ENCODE results near the gene TMEM208. TPM values are rescaled to one million over a fixed set of nuclear protein-coding genes. Genes with fewer than 3 reads are reported as not detected.

Gene TMEM208
- total and polyA plus RNA-seq, 2 experiments from 2014 or later, result 53.8 to 97.0 TPM

- no peak overlapping the region for H2AFZ ChIP-seq
- no peak for DNase-seq
- no peaks in the 10 kb centered on the region for H3K36me3 ChIP-seq (ENCODE audit: low read depth)
- H3K27me3 ChIP-seq (replicated peaks; ENCODE audit: insufficient read depth), result no peaks in the 10 kb centered on the region
- H3K9ac ChIP-seq, result no peak overlapping the region
- H3K9me2 ChIP-seq (ENCODE audit: insufficient read depth), result no peaks in the 10 kb centered on the region
- peaks cover 10% of the 10 kb centered on the region; the same call in 1 of the 2 replicates for H3F3A ChIP-seq (ENCODE audit: insufficient read depth)
- TF ChIP-seq EZH2phosphoT487 (IDR thresholded peaks at IDR 0.05; ENCODE audit: insufficient read depth, low read depth), result no peak
- TF ChIP-seq EZH2 (IDR thresholded peaks at IDR 0.05; ENCODE audit: insufficient read depth, poor library complexity, severe bottlenecking), result no peak
- H3K4me2 ChIP-seq (ENCODE audit: unreplicated experiment), result no peak overlapping the region
- no peaks in the 10 kb centered on the region for H3K9me3 ChIP-seq (ENCODE audit: low read depth)
- no peak overlapping the region for H3K4me3 ChIP-seq
- no peak overlapping the region for H3K27ac ChIP-seq
- WGBS, 2 experiments (ENCODE audit: low coverage in 1 of 2, low lambda C conversion rate in 2 of 2, missing lambda C conversion rate in 2 of 2), result 81 to 84% methylated on average over 26 of the region's 26 CpGs
- no peaks in the 10 kb centered on the region for H4K20me1 ChIP-seq (ENCODE audit: insufficient read depth)
- in situ Hi-C loops (cut with MboI), result no loop called here
- peaks cover 14% of the 10 kb centered on the region for H3K79me2 ChIP-seq (ENCODE audit: insufficient read depth)
- H3K4me1 ChIP-seq (ENCODE audit: insufficient read depth), result peaks cover 10% of the 10 kb centered on the region
These were observed 39.6 kb upstream of the TMEM208 start for GRCh38 chr16:67187175-67187890.

GRCh38 chr16:67188323-67188722 lies 38.6 kb upstream of the TMEM208 start:
- H3K4me3 ChIP-seq, result no peak overlapping the region
- H2AFZ ChIP-seq, result no peak overlapping the region
- no peak overlapping the region for H3K27ac ChIP-seq
- WGBS, 2 experiments (ENCODE audit: low coverage in 1 of 2, low lambda C conversion rate in 2 of 2, missing lambda C conversion rate in 2 of 2), result 54 to 60% methylated on average over 4 of the region's 4 CpGs
- peaks cover 14% of the 10 kb centered on the region for H3K79me2 ChIP-seq (ENCODE audit: insufficient read depth)
- H3F3A ChIP-seq (ENCODE audit: insufficient read depth), result no peaks in the 10 kb centered on the region
- peaks cover 3% of the 10 kb centered on the region for H3K4me1 ChIP-seq (ENCODE audit: insufficient read depth)
- no peak overlapping the region for H3K4me2 ChIP-seq (ENCODE audit: unreplicated experiment)
- H4K20me1 ChIP-seq (ENCODE audit: insufficient read depth), result no peaks in the 10 kb centered on the region
- H3K27me3 ChIP-seq (replicated peaks; ENCODE audit: insufficient read depth), result no peaks in the 10 kb centered on the region
- no peak overlapping the region for H3K9ac ChIP-seq
- no peaks in the 10 kb centered on the region; the same call in 1 of the 2 replicates for H3K36me3 ChIP-seq (ENCODE audit: low read depth)
- H3K9me2 ChIP-seq (ENCODE audit: insufficient read depth), result no peaks in the 10 kb centered on the region
- in situ Hi-C loops (cut with MboI), result no loop called here
- no peak for DNase-seq
- no peaks in the 10 kb centered on the region for H3K9me3 ChIP-seq (ENCODE audit: low read depth)
- TF ChIP-seq EZH2 (IDR thresholded peaks at IDR 0.05; ENCODE audit: insufficient read depth, poor library complexity, severe bottlenecking), result no peak
- no peak for TF ChIP-seq EZH2phosphoT487 (IDR thresholded peaks at IDR 0.05; ENCODE audit: insufficient read depth, low read depth)

GRCh38 chr16:67188798-67189197 lies 38.1 kb upstream of the TMEM208 start:
- H3K27ac ChIP-seq, result no peak overlapping the region
- no peak overlapping the region for H2AFZ ChIP-seq
- H3F3A ChIP-seq (ENCODE audit: insufficient read depth), result no peaks in the 10 kb centered on the region
- in situ Hi-C loops (cut with MboI), result no loop called here
- H3K9me3 ChIP-seq (ENCODE audit: low read depth), result no peaks in the 10 kb centered on the region
- H3K4me3 ChIP-seq, result no peak overlapping the region
- no peak for DNase-seq
- H3K4me1 ChIP-seq (ENCODE audit: insufficient read depth), result peaks cover 8% of the 10 kb centered on the region
- no peaks in the 10 kb centered on the region; the same call in 1 of the 2 replicates for H3K36me3 ChIP-seq (ENCODE audit: low read depth)
- no peak overlapping the region for H3K9ac ChIP-seq
- H4K20me1 ChIP-seq (ENCODE audit: insufficient read depth), result no peaks in the 10 kb centered on the region
- H3K27me3 ChIP-seq (replicated peaks; ENCODE audit: insufficient read depth), result no peaks in the 10 kb centered on the region
- WGBS, 2 experiments (ENCODE audit: low coverage in 1 of 2, low lambda C conversion rate in 2 of 2, missing lambda C conversion rate in 2 of 2), result 90 to 93% methylated on average over 15 of the region's 15 CpGs
- TF ChIP-seq EZH2 (IDR thresholded peaks at IDR 0.05; ENCODE audit: insufficient read depth, poor library complexity, severe bottlenecking) (no peak), EZH2phosphoT487 (IDR thresholded peaks at IDR 0.05; ENCODE audit: insufficient read depth, low read depth) (no peak)
- no peak overlapping the region for H3K4me2 ChIP-seq (ENCODE audit: unreplicated experiment)
- H3K79me2 ChIP-seq (ENCODE audit: insufficient read depth), result peaks cover 18% of the 10 kb centered on the region
- no peaks in the 10 kb centered on the region for H3K9me2 ChIP-seq (ENCODE audit: insufficient read depth)

- no peaks in the 10 kb centered on the region for H3K27me3 ChIP-seq (replicated peaks; ENCODE audit: insufficient read depth)
- no peaks in the 10 kb centered on the region for H3K9me3 ChIP-seq (ENCODE audit: low read depth)
- no peaks in the 10 kb centered on the region for H3F3A ChIP-seq (ENCODE audit: insufficient read depth)
- no peak within 1 kb of the TSS for H3K4me2 ChIP-seq (ENCODE audit: unreplicated experiment)
- TF ChIP-seq EZH2 (IDR thresholded peaks at IDR 0.05; ENCODE audit: insufficient read depth, poor library complexity, severe bottlenecking) (no peak), EZH2phosphoT487 (IDR thresholded peaks at IDR 0.05; ENCODE audit: insufficient read depth, low read depth) (no peak)
- in situ Hi-C loops (cut with MboI), result no loop called here
- H2AFZ ChIP-seq, result no peak within 1 kb of the TSS
- WGBS, 2 experiments (ENCODE audit: low coverage in 1 of 2, low lambda C conversion rate in 2 of 2, missing lambda C conversion rate in 2 of 2), result 21 to 22% methylated on average over 5 to 6 of the region's 6 CpGs
- peaks cover 11% of the 10 kb centered on the region for H3K4me1 ChIP-seq (ENCODE audit: insufficient read depth)
- no peak within 1 kb of the TSS for H3K9ac ChIP-seq
- H3K27ac ChIP-seq, result no peak within 1 kb of the TSS
- no peak for DNase-seq
- H4K20me1 ChIP-seq (ENCODE audit: insufficient read depth), result no peaks in the 10 kb centered on the region
- H3K36me3 ChIP-seq (ENCODE audit: low read depth), result peaks cover 4% of the 10 kb centered on the region; the same call in 1 of the 2 replicates
- no peaks in the 10 kb centered on the region for H3K9me2 ChIP-seq (ENCODE audit: insufficient read depth)
- H3K79me2 ChIP-seq (ENCODE audit: insufficient read depth), result peaks cover 30% of the 10 kb centered on the region
- H3K4me3 ChIP-seq, result no peak within 1 kb of the TSS
These were observed 36.9 kb upstream of the TMEM208 start, which contains the start of gene EXOC3L1 for GRCh38 chr16:67190041-67190440. TSS of gene EXOC3L1 (minus strand) at chr16:67190136. CDS start at chr16:67189676, 460 bp downstream.
